Chondrocyte (in vitro differentiated cells): ENCODE data around the gene TMEM63A. TPM values are rescaled to one million over a fixed set of nuclear protein-coding genes. Genes with fewer than 3 reads are reported as not detected.
A peak's percentile ranks its signal among the peaks of the same experiment; 100 is the strongest.

Experiments
- DNase-seq: peaks from one replicate; pipeline ENCODE4 v3.0.0; 2021; ENCODE audit warnings: mixed read lengths, low spot score
- H3K27ac Mint-ChIP-seq: one replicate; pipeline ENCODE4 v1.8.0; 2021; ENCODE audit warnings: mild to moderate bottlenecking, moderate library complexity, mixed read lengths; ENCODE audit not compliant: unreplicated experiment
- H3K27me3 Mint-ChIP-seq: 2 replicates; pipeline ENCODE4 v1.8.0; 2021; ENCODE audit warnings: low read depth, mixed read lengths
- H3K36me3 Mint-ChIP-seq: 2 replicates; pipeline ENCODE4 v1.8.0; 2021; ENCODE audit warnings: low read depth, mixed read lengths
- H3K4me1 Mint-ChIP-seq: 2 replicates; pipeline ENCODE4 v1.8.0; 2021; ENCODE audit warnings: low read depth, mild to moderate bottlenecking, mixed read lengths
- H3K4me3 Mint-ChIP-seq: one replicate; pipeline ENCODE4 v1.8.0; 2021; ENCODE audit warnings: mild to moderate bottlenecking, moderate library complexity, mixed read lengths; ENCODE audit not compliant: unreplicated experiment
- H3K9me3 Mint-ChIP-seq: 2 replicates; pipeline ENCODE4 v1.8.0; 2021; ENCODE audit warnings: low read depth, mixed read lengths
- CTCF ChIP-seq: fragments of 200-600 bp; sonication (generic); IDR thresholded peaks from 2 replicates; pipeline ENCODE4 v1.5.0; 2021; ENCODE audit warnings: antibody characterized with exemption, mild to moderate bottlenecking, moderate library complexity
- total RNA-seq: library from RNA; stranded (reverse); gene quantifications from 3 replicates; pipeline ENCODE4 v1.2.1, GENCODE V29; 2021

TMEM63A gene
- total RNA-seq, 1 donor from 2014 or later: 50.3 TPM

GRCh38 chr1:225918280-225918679 is 36.1 kb upstream of the TMEM63A start:
- no peak overlapping the region for H3K27ac Mint-ChIP-seq
- H3K36me3 Mint-ChIP-seq: peaks cover 7% of the 10 kb centered on the region
- H3K4me1 Mint-ChIP-seq: peaks cover 36% of the 10 kb centered on the region
- no peak for TF ChIP-seq CTCF
- no peaks in the 10 kb centered on the region for H3K9me3 Mint-ChIP-seq
- peak; percentile 14 for DNase-seq
- H3K27me3 Mint-ChIP-seq: no peaks in the 10 kb centered on the region
- H3K4me3 Mint-ChIP-seq: no peak overlapping the region

GRCh38 chr1:225917536-225917935 is 35.4 kb upstream of the TMEM63A start:
- Mint-ChIP-seq H3K4me3 (no peak overlapping the region), H3K27me3 (no peaks in the 10 kb centered on the region), H3K27ac (no peak overlapping the region), H3K4me1 (peaks cover 29% of the 10 kb centered on the region), H3K9me3 (no peaks in the 10 kb centered on the region), H3K36me3 (peaks cover 9% of the 10 kb centered on the region)
- TF ChIP-seq CTCF: no peak
- DNase-seq: peak; percentile 13

- Mint-ChIP-seq H3K4me1 (peaks cover 26% of the 10 kb centered on the region), H3K4me3 (no peak overlapping the region)
Observed at GRCh38 chr1:225917101-225917500, 34.9 kb upstream of the TMEM63A start.

GRCh38 chr1:225915538-225915991 is 33.4 kb upstream of the TMEM63A start:
- no peak for DNase-seq
- H3K9me3 Mint-ChIP-seq: no peaks in the 10 kb centered on the region
- H3K4me3 Mint-ChIP-seq: no peak overlapping the region
- H3K27ac Mint-ChIP-seq: no peak overlapping the region
- peaks cover 7% of the 10 kb centered on the region for H3K36me3 Mint-ChIP-seq
- H3K27me3 Mint-ChIP-seq: no peaks in the 10 kb centered on the region
- TF ChIP-seq CTCF: no peak
- peaks cover 24% of the 10 kb centered on the region for H3K4me1 Mint-ChIP-seq

More at GRCh38 chr1:225917101-225917500, 34.9 kb upstream of the TMEM63A start:
- TF ChIP-seq CTCF: no peak
- DNase-seq: no peak
- H3K27me3 Mint-ChIP-seq: no peaks in the 10 kb centered on the region
- peaks cover 9% of the 10 kb centered on the region for H3K36me3 Mint-ChIP-seq
- no peaks in the 10 kb centered on the region for H3K9me3 Mint-ChIP-seq
- H3K27ac Mint-ChIP-seq: no peak overlapping the region

GRCh38 chr1:225914947-225915346 is 32.8 kb upstream of the TMEM63A start:
- Mint-ChIP-seq H3K36me3 (peaks cover 7% of the 10 kb centered on the region), H3K9me3 (no peaks in the 10 kb centered on the region), H3K27me3 (no peaks in the 10 kb centered on the region), H3K4me1 (peaks cover 18% of the 10 kb centered on the region), H3K27ac (no peak overlapping the region), H3K4me3 (no peak overlapping the region)
- TF ChIP-seq CTCF: no peak
- no peak for DNase-seq
